ENCODE measurements around the gene CACNA1C.

DNA sequence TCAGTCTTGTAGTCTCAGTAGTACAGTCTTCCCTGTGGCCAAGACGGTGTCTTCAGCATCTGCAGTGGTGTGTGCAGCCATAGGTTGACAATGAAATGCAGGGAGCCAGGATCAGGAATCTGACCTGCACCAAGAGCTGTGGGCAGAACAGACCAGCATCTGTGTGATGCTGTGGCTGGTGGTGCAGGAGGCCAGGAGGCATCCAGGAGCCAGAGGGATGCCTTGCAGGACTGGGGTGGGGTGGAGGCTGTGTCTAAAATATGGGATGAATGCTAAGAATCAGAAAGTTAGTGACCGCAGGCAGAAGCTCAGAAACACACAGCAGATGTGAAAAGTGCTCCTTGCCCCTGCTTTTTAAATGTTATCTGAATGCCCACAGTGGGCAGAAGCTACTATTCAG, 209.7 kb downstream of the CACNA1C start:
- no peak for TF ChIP-seq SMC3 (IDR thresholded peaks at IDR 0.05; ENCODE audit: low read depth, low read length)
- TF ChIP-seq RAD21 (IDR thresholded peaks at IDR 0.05; ENCODE audit: low read length), result no peak
- no peak for TF ChIP-seq CEBPB (IDR thresholded peaks at IDR 0.05; ENCODE audit: low read depth, low read length)

Data from IMR-90 (cell line).